ENCODE results near the gene ZNF444. TPM values are rescaled to one million over a fixed set of nuclear protein-coding genes. Genes with fewer than 3 reads are reported as not detected.

Gene ZNF444
- total RNA-seq, 1 experiment from 2014 or later: 31.7 TPM

- RAD21 ChIA-PET (ENCODE audit: low non-redundant PET in 1 of 2, low total read pairs in 2 of 2, uncharacterized antibody in 2 of 2, unreplicated experiment in 2 of 2): no interaction called here
- H4K20me1 ChIP-seq (ENCODE audit: insufficient read depth): no peaks in the 10 kb centered on the region
- H2AFZ ChIP-seq (ENCODE audit: low read depth, low read length, poor library complexity, severe bottlenecking): no peak overlapping the region
- H3K4me3 ChIP-seq (replicated peaks in 1 of 2; ENCODE audit: low read depth in 1 of 2, low read length in 2 of 2): no peak overlapping the region
- no peak overlapping the region for H3K27ac ChIP-seq (ENCODE audit: low read depth, low read length)
- H3K4me1 ChIP-seq (ENCODE audit: control insufficient read depth in 1 of 2, insufficient read depth in 2 of 2, low read length in 2 of 2): peaks cover 0 to 4% of the 10 kb centered on the region in 2 experiments; a peak in 2 of 4 replicates
- no peak overlapping the region for H3K9ac ChIP-seq (ENCODE audit: low read length)
- H3K9me3 ChIP-seq (ENCODE audit: control insufficient read depth in 1 of 2, insufficient read depth in 1 of 2, low read depth in 1 of 2, low read length in 2 of 2): no peaks in the 10 kb centered on the region
- TF ChIP-seq CTCF (IDR thresholded peaks at IDR 0.05 in 2 of 3, conservative IDR thresholded peaks at IDR 0.05 in 1 of 3; ENCODE audit: borderline replicate concordance in 1 of 3, insufficient read depth in 1 of 3, low read depth in 2 of 3, low read length in 2 of 3) (no peak), SP1 (IDR thresholded peaks at IDR 0.05; ENCODE audit: low read depth) (no peak), MAX (IDR thresholded peaks at IDR 0.05) (no peak)
- intact Hi-C loops (cut with micrococcal nuclease): no loop called here
- H3K9me2 ChIP-seq (ENCODE audit: insufficient read depth): no peaks in the 10 kb centered on the region
- CTCF ChIA-PET: interaction anchor here (1.0 kb wide), 1 partner anchor 26 kb away, joined by 3 read pairs; no protein-coding TSS in a partner anchor
- ATAC-seq: no peak
- POLR2A ChIA-PET: no interaction called here
- BruUV-seq (replicated peaks): no TSS peak
- H3K36me3 ChIP-seq (ENCODE audit: control insufficient read depth in 1 of 2, insufficient read depth in 2 of 2, low read length in 2 of 2): no peaks in the 10 kb centered on the region
- no peaks in the 10 kb centered on the region; the same call in 1 of the 2 replicates for H3K79me2 ChIP-seq (ENCODE audit: insufficient read depth, low read length)
- H3K4me2 ChIP-seq (ENCODE audit: low read length): no peak overlapping the region
- no peak for DNase-seq (ENCODE audit: low read depth, low spot score)
- no peaks in the 10 kb centered on the region for H3K27me3 ChIP-seq (ENCODE audit: insufficient read depth, low read length)
Observed at GRCh38 chr19:56145698-56146097, 4.6 kb downstream of the ZNF444 start.

- Histone ChIP-seq H3K4me2 (ENCODE audit: low read length) (no peak overlapping the region), H3K27me3 (ENCODE audit: insufficient read depth, low read length) (no peaks in the 10 kb centered on the region), H3K79me2 (ENCODE audit: insufficient read depth, low read length) (no peaks in the 10 kb centered on the region; the same call in 1 of the 2 replicates), H3K27ac (ENCODE audit: low read depth, low read length) (no peak overlapping the region), H2AFZ (ENCODE audit: low read depth, low read length, poor library complexity, severe bottlenecking) (no peak overlapping the region), H3K4me1 (ENCODE audit: control insufficient read depth in 1 of 2, insufficient read depth in 2 of 2, low read length in 2 of 2) (peaks cover 0 to under 1% of the 10 kb centered on the region in 2 experiments; a peak in 1 of 4 replicates), H3K9me3 (ENCODE audit: control insufficient read depth in 1 of 2, insufficient read depth in 1 of 2, low read depth in 1 of 2, low read length in 2 of 2) (no peaks in the 10 kb centered on the region), H3K9ac (ENCODE audit: low read length) (no peak overlapping the region), H3K4me3 (replicated peaks in 1 of 2; ENCODE audit: low read depth in 1 of 2, low read length in 2 of 2) (no peak overlapping the region), H3K36me3 (ENCODE audit: control insufficient read depth in 1 of 2, insufficient read depth in 2 of 2, low read length in 2 of 2) (no peaks in the 10 kb centered on the region), H4K20me1 (ENCODE audit: insufficient read depth) (no peaks in the 10 kb centered on the region), H3K9me2 (ENCODE audit: insufficient read depth) (no peaks in the 10 kb centered on the region)
- ATAC-seq (no peak), DNase-seq (ENCODE audit: low read depth, low spot score) (no peak)
- intact Hi-C loops (cut with micrococcal nuclease): no loop called here
- BruUV-seq (replicated peaks): no TSS peak
- ChIA-PET CTCF (no interaction called here), RAD21 (ENCODE audit: low non-redundant PET in 1 of 2, low total read pairs in 2 of 2, uncharacterized antibody in 2 of 2, unreplicated experiment in 2 of 2) (no interaction called here), POLR2A (no interaction called here)
- TF ChIP-seq SIN3A (IDR thresholded peaks at IDR 0.05; ENCODE audit: low read depth): no peak
- TF ChIP-seq EGR1 (IDR thresholded peaks at IDR 0.05; ENCODE audit: low read depth): no peak
- TF ChIP-seq ZNF274 (IDR thresholded peaks at IDR 0.05; ENCODE audit: low read depth, low read length): no peak
- TF ChIP-seq MAX (IDR thresholded peaks at IDR 0.05): no peak
- TF ChIP-seq POLR2AphosphoS5 (IDR thresholded peaks at IDR 0.05; ENCODE audit: low read depth, low read length): no peak
- TF ChIP-seq ATF3 (IDR thresholded peaks at IDR 0.05): no peak
- no peak for TF ChIP-seq EZH2 (IDR thresholded peaks at IDR 0.05)
- no peak for TF ChIP-seq ZFX (IDR thresholded peaks at IDR 0.05)
- no peak for TF ChIP-seq CBX3 (IDR thresholded peaks at IDR 0.05; ENCODE audit: low read depth)
- TF ChIP-seq EZH2phosphoT487 (IDR thresholded peaks at IDR 0.05; ENCODE audit: borderline replicate concordance): no peak
- no peak for TF ChIP-seq CEBPB (IDR thresholded peaks at IDR 0.05; ENCODE audit: low read depth)
- no peak for TF ChIP-seq ELF1 (IDR thresholded peaks at IDR 0.05; ENCODE audit: borderline replicate concordance, low read depth)
Observed at GRCh38 chr19:56146904-56147303, 5.8 kb downstream of the ZNF444 start.
